GM19099 (cell line): Measurements from ENCODE around the gene S100A1.

Experiments
- POLR2A ChIP-seq: IDR thresholded peaks from 3 replicates; pipeline ENCODE4 v1.6.1; 2011; ENCODE audit warnings: low read depth; ENCODE audit not compliant: insufficient read length; ENCODE audit errors: extremely low read depth

The S100A1 gene

GRCh38 chr1:153627715-153628626 is at the start of gene S100A1:
S100A1 (plus strand) TSS chr1:153628434; CDS start chr1:153630522, 2,088 bp downstream.
- TF ChIP-seq POLR2A = no peak

GRCh38 chr1:153578490-153578889 is 49.7 kb upstream of the S100A1 start:
- no peak for TF ChIP-seq POLR2A

GRCh38 chr1:153578936-153579335 is 49.3 kb upstream of the S100A1 start:
- TF ChIP-seq POLR2A = no peak

GRCh38 chr1:153583976-153584375 is 44.3 kb upstream of the S100A1 start:
- TF ChIP-seq POLR2A = no peak

- no peak for TF ChIP-seq POLR2A
Measured at GRCh38 chr1:153585006-153585405, 43.2 kb upstream of the S100A1 start.

GRCh38 chr1:153586347-153586746 is 41.9 kb upstream of the S100A1 start:
- TF ChIP-seq POLR2A = no peak

- no peak for TF ChIP-seq POLR2A
Measured at GRCh38 chr1:153587314-153587713, 40.9 kb upstream of the S100A1 start.

GRCh38 chr1:153588482-153588881 is 39.8 kb upstream of the S100A1 start:
- no peak for TF ChIP-seq POLR2A

GRCh38 chr1:153592748-153593147 is 35.5 kb upstream of the S100A1 start:
- TF ChIP-seq POLR2A = no peak

GRCh38 chr1:153597206-153597605 is 31.0 kb upstream of the S100A1 start:
- no peak for TF ChIP-seq POLR2A

GRCh38 chr1:153598309-153599172 is 29.7 kb upstream of the S100A1 start:
- TF ChIP-seq POLR2A = peak; percentile 58

- no peak for TF ChIP-seq POLR2A
Measured at GRCh38 chr1:153599847-153600246, 28.4 kb upstream of the S100A1 start.

- TF ChIP-seq POLR2A = no peak
Measured at GRCh38 chr1:153602749-153603148, 25.5 kb upstream of the S100A1 start.

GRCh38 chr1:153606194-153606593 is 22.0 kb upstream of the S100A1 start:
- no peak for TF ChIP-seq POLR2A

- no peak for TF ChIP-seq POLR2A
Measured at GRCh38 chr1:153607381-153607780, 20.9 kb upstream of the S100A1 start.

GRCh38 chr1:153608089-153608682 is 20.0 kb upstream of the S100A1 start:
- TF ChIP-seq POLR2A = no peak
